ENCODE results near the gene KAT2B.

- TF ChIP-seq CTCF (IDR thresholded peaks at IDR 0.05) = peak; percentile 64
- no peak for TF ChIP-seq ELF1 (IDR thresholded peaks at IDR 0.05)
- TF ChIP-seq EP300 (IDR thresholded peaks at IDR 0.05; ENCODE audit: borderline replicate concordance in 1 of 2, low read depth in 1 of 2, low read length in 1 of 2) = 0 out of 4 replicates have a peak, but pooled peaks of 1 of the 2 experiments have one; percentile 15
- peak; percentile 19; the same call in 1 of the 2 replicates for TF ChIP-seq RAD21 (IDR thresholded peaks at IDR 0.05; ENCODE audit: low read length)
- TF ChIP-seq REST (IDR thresholded peaks at IDR 0.05; ENCODE audit: low read depth, low read length) = no peak
- no peak for TF ChIP-seq EZH2phosphoT487 (IDR thresholded peaks at IDR 0.05; ENCODE audit: borderline replicate concordance, low read depth)
Observed at GRCh38 chr3:20039765-20040547, at the start of gene KAT2B.

Measured in SK-N-SH (cell line).